Body of pancreas (tissue), 4 donors: Measurements from ENCODE around the gene ADIPOR2.

Experiments
- CTCF ChIP-seq, 7 experiments: fragments of 450-650 bp in 4 of 7; fragments of 200-600 bp in 3 of 7; sonication (generic) in 3 of 7; IDR thresholded peaks; one replicate each; pipeline ENCODE4 v1.5.1; 2016 to 2019; ENCODE audit warnings: antibody characterized with exemption in 7 of 7
- POLR2A ChIP-seq, 3 donors: fragments of 450-650 bp; IDR thresholded peaks; one replicate each; pipeline ENCODE4 v1.6.1; 2016; ENCODE audit warnings: antibody characterized with exemption in 3 of 3, mild to moderate bottlenecking in 2 of 3

- TF ChIP-seq CTCF (IDR thresholded peaks at IDR 0.05) (no peak), POLR2A (IDR thresholded peaks at IDR 0.05) (no peak)
Observed at GRCh38 chr12:1643043-1643442, 47.8 kb upstream of the ADIPOR2 start.
